ENCODE results near the gene CEL.
"Not testable (repeated sequence)": the region's sequence is repeated elsewhere in the genome, so short reads cannot be mapped to it uniquely, and the experiment has no call there.

Gene CEL

DNA sequence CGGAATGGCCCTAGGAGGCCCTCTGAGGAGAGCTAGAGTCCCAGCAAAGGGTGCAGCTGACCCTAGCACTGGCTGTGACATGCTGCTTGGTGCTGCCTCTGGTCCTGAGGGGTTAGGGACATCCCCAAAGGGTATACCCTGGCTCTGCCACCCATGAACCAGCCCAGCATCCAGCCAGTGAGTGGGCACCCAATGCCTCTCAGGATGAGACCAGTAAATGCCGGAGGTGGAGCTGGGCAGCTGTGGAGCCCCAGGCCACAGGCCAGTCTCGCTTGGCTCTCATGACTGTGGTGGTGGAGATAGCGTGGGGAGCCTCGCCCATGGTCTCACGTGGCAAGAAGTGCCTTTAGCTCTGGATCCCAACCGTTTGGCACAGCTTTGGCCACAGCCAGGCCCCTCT is 3.7 kb upstream of the CEL start:
- FAIRE-seq (no peak), DNase-seq (ENCODE audit: insufficient read length, low spot score) (no peak)
- TF ChIP-seq, protein P1, sequence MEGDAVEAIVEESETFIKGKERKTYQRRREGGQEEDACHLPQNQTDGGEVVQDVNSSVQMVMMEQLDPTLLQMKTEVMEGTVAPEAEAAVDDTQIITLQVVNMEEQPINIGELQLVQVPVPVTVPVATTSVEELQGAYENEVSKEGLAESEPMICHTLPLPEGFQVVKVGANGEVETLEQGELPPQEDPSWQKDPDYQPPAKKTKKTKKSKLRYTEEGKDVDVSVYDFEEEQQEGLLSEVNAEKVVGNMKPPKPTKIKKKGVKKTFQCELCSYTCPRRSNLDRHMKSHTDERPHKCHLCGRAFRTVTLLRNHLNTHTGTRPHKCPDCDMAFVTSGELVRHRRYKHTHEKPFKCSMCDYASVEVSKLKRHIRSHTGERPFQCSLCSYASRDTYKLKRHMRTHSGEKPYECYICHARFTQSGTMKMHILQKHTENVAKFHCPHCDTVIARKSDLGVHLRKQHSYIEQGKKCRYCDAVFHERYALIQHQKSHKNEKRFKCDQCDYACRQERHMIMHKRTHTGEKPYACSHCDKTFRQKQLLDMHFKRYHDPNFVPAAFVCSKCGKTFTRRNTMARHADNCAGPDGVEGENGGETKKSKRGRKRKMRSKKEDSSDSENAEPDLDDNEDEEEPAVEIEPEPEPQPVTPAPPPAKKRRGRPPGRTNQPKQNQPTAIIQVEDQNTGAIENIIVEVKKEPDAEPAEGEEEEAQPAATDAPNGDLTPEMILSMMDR (IDR thresholded peaks at IDR 0.05; ENCODE audit: insufficient read depth, missing control alignments) = no peak

DNA sequence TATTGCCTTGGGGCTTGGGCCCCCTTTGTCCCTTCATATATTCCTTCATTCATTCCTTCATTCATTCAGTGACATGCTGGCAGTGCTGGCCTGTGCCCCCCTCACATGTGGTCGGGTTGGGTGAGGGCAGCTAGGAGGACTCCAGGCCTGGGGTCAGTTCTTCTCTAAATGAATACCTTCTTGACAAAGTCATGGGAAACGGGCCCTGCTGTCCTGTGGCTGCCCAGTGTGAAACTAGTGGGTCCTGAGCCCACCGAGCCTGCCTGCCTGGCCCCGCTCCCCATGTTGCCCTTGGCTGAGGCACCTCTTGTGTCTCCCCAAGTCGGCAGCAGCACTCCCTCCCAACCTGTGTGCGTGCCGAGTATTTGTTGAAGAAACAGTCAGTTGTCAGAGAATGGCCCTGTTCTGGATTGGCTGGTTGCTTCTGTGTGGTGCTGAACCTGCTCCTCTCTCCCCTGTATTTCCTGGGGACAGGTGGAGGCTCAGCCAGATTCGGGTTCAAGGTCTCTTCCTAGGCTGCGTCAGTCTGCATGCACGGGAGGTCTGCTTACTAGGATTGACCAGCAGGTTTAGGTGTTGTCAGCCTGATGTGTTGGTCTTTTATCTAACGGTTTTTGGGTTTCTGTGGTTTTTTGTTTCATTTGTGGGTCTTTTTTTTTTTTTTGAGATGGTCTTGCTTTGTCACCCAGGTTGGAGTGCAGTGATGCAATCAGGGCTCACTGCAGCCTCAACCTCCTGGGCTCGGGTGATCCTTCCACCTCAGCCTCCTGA is 3.0 kb upstream of the CEL start:
- TF ChIP-seq, protein P1 (IDR thresholded peaks at IDR 0.05; ENCODE audit: insufficient read depth, missing control alignments) = no peak
- FAIRE-seq = no peak
- no peak for DNase-seq (ENCODE audit: insufficient read length, low spot score)

DNA sequence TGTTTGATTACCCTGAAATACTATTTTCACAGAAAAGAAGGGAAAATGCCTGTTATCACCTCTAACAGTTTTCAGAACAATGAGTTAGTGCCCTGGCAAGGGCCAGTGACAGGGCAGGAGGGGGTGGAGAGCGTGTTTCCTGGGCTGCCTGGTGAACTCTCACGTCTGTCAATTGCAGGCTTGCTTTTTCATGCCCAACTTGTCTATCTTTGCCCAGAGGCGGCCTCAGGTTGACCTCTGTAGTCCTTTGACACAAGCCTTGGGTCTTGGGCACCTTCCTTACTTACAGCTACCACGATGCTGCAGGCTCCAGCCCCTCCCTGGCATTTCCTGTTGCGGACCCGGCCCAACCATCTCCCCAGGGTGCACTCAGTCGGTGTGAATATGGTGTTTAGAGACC is 2.2 kb upstream of the CEL start:
- DNase-seq (ENCODE audit: insufficient read length, low spot score) (no peak), FAIRE-seq (no peak)
- TF ChIP-seq, protein P1 (IDR thresholded peaks at IDR 0.05; ENCODE audit: insufficient read depth, missing control alignments) = no peak

DNA sequence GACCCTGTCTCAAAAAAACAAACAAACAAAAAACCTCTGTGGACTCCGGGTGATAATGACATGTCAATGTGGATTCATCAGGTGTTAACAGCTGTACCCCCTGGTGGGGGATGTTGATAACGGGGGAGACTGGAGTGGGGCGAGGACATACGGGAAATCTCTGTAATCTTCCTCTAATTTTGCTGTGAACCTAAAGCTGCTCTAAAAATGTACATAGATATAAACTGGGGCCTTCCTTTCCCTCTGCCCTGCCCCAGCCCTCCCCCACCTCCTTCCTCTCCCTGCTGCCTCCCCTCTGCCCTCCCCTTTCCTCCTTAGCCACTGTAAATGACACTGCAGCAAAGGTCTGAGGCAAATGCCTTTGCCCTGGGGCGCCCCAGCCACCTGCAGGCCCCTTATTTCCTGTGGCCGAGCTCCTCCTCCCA is 1.4 kb upstream of the CEL start:
- DNase-seq (ENCODE audit: insufficient read length, low spot score) (no peak), FAIRE-seq (no peak)
- TF ChIP-seq, protein P1 (IDR thresholded peaks at IDR 0.05; ENCODE audit: insufficient read depth, missing control alignments) = no peak

DNA sequence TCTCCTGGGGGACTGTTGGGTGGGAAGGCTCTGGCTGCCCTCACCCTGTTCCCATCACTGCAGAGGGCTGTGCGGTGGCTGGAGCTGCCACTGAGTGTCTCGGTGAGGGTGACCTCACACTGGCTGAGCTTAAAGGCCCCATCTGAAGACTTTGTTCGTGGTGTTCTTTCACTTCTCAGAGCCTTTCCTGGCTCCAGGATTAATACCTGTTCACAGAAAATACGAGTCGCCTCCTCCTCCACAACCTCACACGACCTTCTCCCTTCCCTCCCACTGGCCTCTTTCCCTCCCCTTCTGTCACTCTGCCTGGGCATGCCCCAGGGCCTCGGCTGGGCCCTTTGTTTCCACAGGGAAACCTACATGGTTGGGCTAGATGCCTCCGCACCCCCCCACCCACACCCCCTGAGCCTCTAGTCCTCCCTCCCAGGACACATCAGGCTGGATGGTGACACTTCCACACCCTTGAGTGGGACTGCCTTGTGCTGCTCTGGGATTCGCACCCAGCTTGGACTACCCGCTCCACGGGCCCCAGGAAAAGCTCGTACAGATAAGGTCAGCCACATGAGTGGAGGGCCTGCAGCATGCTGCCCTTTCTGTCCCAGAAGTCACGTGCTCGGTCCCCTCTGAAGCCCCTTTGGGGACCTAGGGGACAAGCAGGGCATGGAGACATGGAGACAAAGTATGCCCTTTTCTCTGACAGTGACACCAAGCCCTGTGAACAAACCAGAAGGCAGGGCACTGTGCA is 590 bp upstream of the CEL start:
- not testable (repeated sequence) for DNase-seq (ENCODE audit: insufficient read length, low spot score); FAIRE-seq

DNA sequence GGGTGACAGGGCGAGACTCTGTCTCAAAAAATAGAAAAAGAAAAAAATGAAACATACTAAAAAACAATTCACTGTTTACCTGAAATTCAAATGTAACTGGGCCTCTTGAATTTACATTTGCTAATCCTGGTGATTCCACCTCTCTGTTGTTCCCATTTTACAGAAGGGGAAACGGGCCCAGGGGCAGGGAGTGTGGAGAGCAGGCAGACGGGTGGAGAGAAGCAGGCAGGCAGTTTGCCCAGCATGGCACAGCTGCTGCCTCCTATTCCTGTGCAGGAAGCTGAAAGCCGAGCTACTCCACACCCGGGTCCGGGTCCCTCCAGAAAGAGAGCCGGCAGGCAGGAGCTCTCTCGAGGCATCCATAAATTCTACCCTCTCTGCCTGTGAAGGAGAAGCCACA is 788 bp downstream of the CEL start:
- FAIRE-seq; DNase-seq (ENCODE audit: insufficient read length, low spot score): not testable (repeated sequence)

DNA sequence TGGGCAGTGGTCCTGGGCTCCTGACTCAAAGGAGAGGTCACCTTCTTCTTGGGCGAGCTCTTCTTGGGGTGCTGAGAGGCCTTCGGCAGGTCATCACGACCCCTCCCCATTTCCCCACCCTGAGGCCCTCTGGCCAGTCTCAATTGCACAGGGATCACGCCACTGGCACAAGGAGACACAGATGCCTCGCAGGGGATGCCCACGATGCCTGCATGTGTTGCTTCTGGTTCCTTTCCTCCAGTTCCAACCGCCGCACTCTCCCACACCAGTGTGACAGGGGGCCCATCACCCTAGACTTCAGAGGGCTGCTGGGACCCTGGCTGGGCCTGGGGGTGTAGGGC is 1.3 kb downstream of the CEL start:
- TF ChIP-seq, protein P1 (IDR thresholded peaks at IDR 0.05; ENCODE audit: insufficient read depth, missing control alignments) = no peak
- FAIRE-seq (no peak), DNase-seq (ENCODE audit: insufficient read length, low spot score) (no peak)

DNA sequence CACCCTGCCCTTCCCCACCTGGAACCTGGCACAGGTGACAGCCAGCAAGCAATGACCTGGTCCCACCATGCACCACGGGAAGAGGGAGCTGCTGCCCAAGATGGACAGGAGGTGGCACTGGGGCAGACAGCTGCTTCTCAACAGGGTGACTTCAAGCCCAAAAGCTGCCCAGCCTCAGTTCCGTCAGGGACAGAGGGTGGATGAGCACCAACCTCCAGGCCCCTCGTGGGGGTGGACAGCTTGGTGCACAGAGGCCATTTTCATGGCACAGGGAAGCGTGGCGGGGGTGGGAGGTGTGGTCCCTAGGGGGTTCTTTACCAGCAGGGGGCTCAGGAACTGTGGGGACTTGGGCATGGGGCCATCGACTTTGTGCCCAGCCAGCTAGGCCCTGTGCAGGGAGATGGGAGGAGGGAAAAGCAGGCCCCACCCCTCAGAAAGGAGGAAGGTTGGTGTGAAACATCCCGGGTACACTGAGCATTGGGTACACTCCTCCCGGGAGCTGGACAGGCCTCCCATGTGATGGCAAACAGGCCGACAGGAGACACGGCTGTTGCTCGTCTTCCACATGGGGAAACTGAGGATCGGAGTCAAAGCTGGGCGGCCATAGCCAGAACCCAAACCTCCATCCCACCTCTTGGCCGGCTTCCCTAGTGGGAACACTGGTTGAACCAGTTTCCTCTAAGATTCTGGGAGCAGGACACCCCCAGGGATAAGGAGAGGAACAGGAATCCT is 1.9 kb downstream of the CEL start:
- no peak for DNase-seq (ENCODE audit: insufficient read length, low spot score)
- TF ChIP-seq, protein P1 (IDR thresholded peaks at IDR 0.05; ENCODE audit: insufficient read depth, missing control alignments) = no peak
- FAIRE-seq = no peak
